Measurements from ENCODE around the gene WDR4.

WDR4 gene

GRCh38 chr21:42865776-42866160, 13.6 kb downstream of the WDR4 start:
- H3K27ac ChIP-seq (ENCODE audit: low read depth, low read length, poor library complexity, severe bottlenecking), result no peak overlapping the region
- H3K9me3 ChIP-seq (ENCODE audit: low read length), result no peaks in the 10 kb centered on the region
- H3K4me2 ChIP-seq (ENCODE audit: low read length), result no peak overlapping the region
- peaks cover 32% of the 10 kb centered on the region for H3K79me2 ChIP-seq (ENCODE audit: insufficient read depth, low read length)
- no peaks in the 10 kb centered on the region for H3K27me3 ChIP-seq (ENCODE audit: insufficient read depth, low read length)
- H3K4me3 ChIP-seq (ENCODE audit: low read depth, low read length, poor library complexity, severe bottlenecking), result no peak overlapping the region
- no peak overlapping the region for H2AFZ ChIP-seq (ENCODE audit: low read length)
- no peaks in the 10 kb centered on the region for H4K20me1 ChIP-seq (ENCODE audit: insufficient read depth, low read length)
- no peak for TF ChIP-seq EZH2 (IDR thresholded peaks at IDR 0.05; ENCODE audit: borderline replicate concordance, low read length)
- TF ChIP-seq CTCF (IDR thresholded peaks at IDR 0.05; ENCODE audit: low read length), result no peak
- no peaks in the 10 kb centered on the region for H3K9me2 ChIP-seq (ENCODE audit: low read depth, low read length)
- H3F3A ChIP-seq (ENCODE audit: insufficient read depth, low read length), result no peaks in the 10 kb centered on the region
- H3K36me3 ChIP-seq (ENCODE audit: insufficient read depth, low read length), result peaks cover 95% of the 10 kb centered on the region
- H3K4me1 ChIP-seq (ENCODE audit: insufficient read depth, low read length, severe bottlenecking), result no peaks in the 10 kb centered on the region
- H3K9ac ChIP-seq (ENCODE audit: low read length), result no peak overlapping the region

GRCh38 chr21:42864815-42865775, 14.2 kb downstream of the WDR4 start:
- Histone ChIP-seq H3K27ac (ENCODE audit: low read depth, low read length, poor library complexity, severe bottlenecking) (no peak overlapping the region), H3K27me3 (ENCODE audit: insufficient read depth, low read length) (no peaks in the 10 kb centered on the region), H3K4me2 (ENCODE audit: low read length) (no peak overlapping the region), H3K36me3 (ENCODE audit: insufficient read depth, low read length) (peaks cover 95% of the 10 kb centered on the region), H3K79me2 (ENCODE audit: insufficient read depth, low read length) (peaks cover 32% of the 10 kb centered on the region), H3K9me3 (ENCODE audit: low read length) (no peaks in the 10 kb centered on the region), H3K4me1 (ENCODE audit: insufficient read depth, low read length, severe bottlenecking) (no peaks in the 10 kb centered on the region), H3F3A (ENCODE audit: insufficient read depth, low read length) (no peaks in the 10 kb centered on the region), H3K9ac (ENCODE audit: low read length) (no peak overlapping the region), H3K4me3 (ENCODE audit: low read depth, low read length, poor library complexity, severe bottlenecking) (no peak overlapping the region), H3K9me2 (ENCODE audit: low read depth, low read length) (no peaks in the 10 kb centered on the region), H4K20me1 (ENCODE audit: insufficient read depth, low read length) (no peaks in the 10 kb centered on the region), H2AFZ (ENCODE audit: low read length) (no peak overlapping the region)
- TF ChIP-seq EZH2 (IDR thresholded peaks at IDR 0.05; ENCODE audit: borderline replicate concordance, low read length) (no peak), CTCF (IDR thresholded peaks at IDR 0.05; ENCODE audit: low read length) (no peak)

- no peaks in the 10 kb centered on the region for H4K20me1 ChIP-seq (ENCODE audit: insufficient read depth, low read length)
- H3K4me1 ChIP-seq (ENCODE audit: insufficient read depth, low read length, severe bottlenecking), result no peaks in the 10 kb centered on the region
- H3K4me3 ChIP-seq (ENCODE audit: low read depth, low read length, poor library complexity, severe bottlenecking), result no peak overlapping the region
- H3K9ac ChIP-seq (ENCODE audit: low read length), result no peak overlapping the region
- no peaks in the 10 kb centered on the region for H3K9me2 ChIP-seq (ENCODE audit: low read depth, low read length)
- TF ChIP-seq EZH2 (IDR thresholded peaks at IDR 0.05; ENCODE audit: borderline replicate concordance, low read length) (no peak), CTCF (IDR thresholded peaks at IDR 0.05; ENCODE audit: low read length) (no peak)
- no peak overlapping the region for H3K27ac ChIP-seq (ENCODE audit: low read depth, low read length, poor library complexity, severe bottlenecking)
- H3K4me2 ChIP-seq (ENCODE audit: low read length), result no peak overlapping the region
- H3F3A ChIP-seq (ENCODE audit: insufficient read depth, low read length), result no peaks in the 10 kb centered on the region
- H2AFZ ChIP-seq (ENCODE audit: low read length), result no peak overlapping the region
- H3K79me2 ChIP-seq (ENCODE audit: insufficient read depth, low read length), result peaks cover 32% of the 10 kb centered on the region
- H3K27me3 ChIP-seq (ENCODE audit: insufficient read depth, low read length), result no peaks in the 10 kb centered on the region
- H3K9me3 ChIP-seq (ENCODE audit: low read length), result no peaks in the 10 kb centered on the region
- peaks cover 93% of the 10 kb centered on the region for H3K36me3 ChIP-seq (ENCODE audit: insufficient read depth, low read length)
Observed at GRCh38 chr21:42864286-42864685, 15.1 kb downstream of the WDR4 start.
